ENCODE results near the gene CES5A.
"Not testable (repeated sequence)": the region's sequence is repeated elsewhere in the genome, so short reads cannot be mapped to it uniquely, and the experiment has no call there.

- TF ChIP-seq, protein P1, sequence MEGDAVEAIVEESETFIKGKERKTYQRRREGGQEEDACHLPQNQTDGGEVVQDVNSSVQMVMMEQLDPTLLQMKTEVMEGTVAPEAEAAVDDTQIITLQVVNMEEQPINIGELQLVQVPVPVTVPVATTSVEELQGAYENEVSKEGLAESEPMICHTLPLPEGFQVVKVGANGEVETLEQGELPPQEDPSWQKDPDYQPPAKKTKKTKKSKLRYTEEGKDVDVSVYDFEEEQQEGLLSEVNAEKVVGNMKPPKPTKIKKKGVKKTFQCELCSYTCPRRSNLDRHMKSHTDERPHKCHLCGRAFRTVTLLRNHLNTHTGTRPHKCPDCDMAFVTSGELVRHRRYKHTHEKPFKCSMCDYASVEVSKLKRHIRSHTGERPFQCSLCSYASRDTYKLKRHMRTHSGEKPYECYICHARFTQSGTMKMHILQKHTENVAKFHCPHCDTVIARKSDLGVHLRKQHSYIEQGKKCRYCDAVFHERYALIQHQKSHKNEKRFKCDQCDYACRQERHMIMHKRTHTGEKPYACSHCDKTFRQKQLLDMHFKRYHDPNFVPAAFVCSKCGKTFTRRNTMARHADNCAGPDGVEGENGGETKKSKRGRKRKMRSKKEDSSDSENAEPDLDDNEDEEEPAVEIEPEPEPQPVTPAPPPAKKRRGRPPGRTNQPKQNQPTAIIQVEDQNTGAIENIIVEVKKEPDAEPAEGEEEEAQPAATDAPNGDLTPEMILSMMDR (IDR thresholded peaks at IDR 0.05): not testable (repeated sequence)
- not testable (repeated sequence) for TF ChIP-seq EZH2 (IDR thresholded peaks at IDR 0.05; ENCODE audit: borderline replicate concordance, insufficient read depth, low read depth, low read length, poor library complexity, severe bottlenecking)
Observed at GRCh38 chr16:55814174-55814573, 61.0 kb downstream of the CES5A start.

All from B cell (primary cell).